Kidney capillary endothelial cell (primary cell): Measurements from ENCODE around the gene ROR2.
"Not testable (repeated sequence)": the region's sequence is repeated elsewhere in the genome, so short reads cannot be mapped to it uniquely, and the experiment has no call there.

Experiments
- DNase-seq: peaks from one replicate; pipeline ENCODE4 v3.0.0-alpha.2; 2018; ENCODE audit warnings: low spot score

The ROR2 gene

GRCh38 chr9:91678807-91679580 is 271.0 kb downstream of the ROR2 start:
- DNase-seq: no peak

GRCh38 chr9:91677822-91678436 is 272.1 kb downstream of the ROR2 start:
- DNase-seq: no peak

GRCh38 chr9:91677331-91677730 is 272.7 kb downstream of the ROR2 start:
- no peak for DNase-seq

DNA sequence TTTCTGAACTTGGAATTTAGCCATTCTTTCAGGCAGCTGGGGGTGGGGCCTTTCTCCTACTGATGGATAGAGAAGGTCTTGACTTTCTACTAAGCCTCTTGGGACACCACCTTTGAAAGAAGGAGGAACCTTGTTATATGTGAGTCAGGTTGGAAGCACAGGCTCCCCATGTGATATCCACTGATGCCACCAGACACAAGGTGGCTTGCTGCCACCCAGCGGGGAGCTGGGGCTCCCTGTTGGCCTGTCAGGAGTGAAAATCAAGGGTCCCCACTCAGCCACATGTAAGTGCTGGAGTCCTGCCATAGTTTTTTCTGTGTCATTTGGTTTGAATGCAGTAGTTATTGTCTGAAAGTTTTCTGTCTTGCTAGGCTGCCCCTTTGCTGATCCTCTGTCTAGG is 274.0 kb downstream of the ROR2 start:
- no peak for DNase-seq

DNA sequence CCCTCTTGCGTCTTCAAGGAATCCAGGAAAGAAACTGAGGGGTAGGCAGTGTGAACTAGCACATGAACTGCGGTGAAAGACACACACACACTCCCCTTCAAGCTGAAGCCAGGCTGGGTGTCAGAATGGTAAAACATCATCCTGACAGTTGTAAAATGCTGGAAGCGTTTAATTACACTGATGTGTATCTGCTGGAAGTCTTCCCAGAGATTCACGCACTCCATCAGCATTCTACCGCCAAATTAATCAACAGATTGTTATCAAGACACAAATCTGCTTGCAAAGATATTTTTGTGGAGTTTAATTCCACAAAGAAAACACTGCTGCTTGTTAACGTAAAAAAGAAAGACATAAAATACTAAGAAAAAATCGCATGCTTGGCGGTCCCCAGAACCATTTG is 285.4 kb downstream of the ROR2 start:
- no peak for DNase-seq

GRCh38 chr9:91663858-91664257 is 286.2 kb downstream of the ROR2 start:
- no peak for DNase-seq

- DNase-seq: no peak
These were observed 288.6 kb downstream of the ROR2 start for GRCh38 chr9:91661451-91661850.

DNA sequence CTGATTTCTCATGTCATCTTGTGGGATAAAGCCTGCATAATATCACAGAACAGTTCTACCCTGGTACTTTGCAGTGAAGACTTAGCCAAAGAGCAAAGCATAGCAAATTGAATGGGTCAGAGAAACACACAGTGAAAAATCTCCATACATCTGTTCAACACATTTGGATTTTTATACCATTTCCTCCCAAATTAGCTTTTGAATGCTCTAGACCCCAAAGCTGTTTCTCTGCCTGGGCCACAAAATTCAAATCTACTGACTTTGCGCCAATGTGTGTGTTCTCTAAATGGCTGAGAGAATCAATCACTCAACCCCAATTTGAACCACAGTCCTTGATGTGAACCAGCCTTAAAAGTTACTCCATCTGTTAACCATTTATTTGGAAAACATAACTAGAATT is 289.5 kb downstream of the ROR2 start:
- DNase-seq: no peak

- DNase-seq: peak; percentile 11
These were observed 290.2 kb downstream of the ROR2 start for GRCh38 chr9:91659529-91660495.

DNA sequence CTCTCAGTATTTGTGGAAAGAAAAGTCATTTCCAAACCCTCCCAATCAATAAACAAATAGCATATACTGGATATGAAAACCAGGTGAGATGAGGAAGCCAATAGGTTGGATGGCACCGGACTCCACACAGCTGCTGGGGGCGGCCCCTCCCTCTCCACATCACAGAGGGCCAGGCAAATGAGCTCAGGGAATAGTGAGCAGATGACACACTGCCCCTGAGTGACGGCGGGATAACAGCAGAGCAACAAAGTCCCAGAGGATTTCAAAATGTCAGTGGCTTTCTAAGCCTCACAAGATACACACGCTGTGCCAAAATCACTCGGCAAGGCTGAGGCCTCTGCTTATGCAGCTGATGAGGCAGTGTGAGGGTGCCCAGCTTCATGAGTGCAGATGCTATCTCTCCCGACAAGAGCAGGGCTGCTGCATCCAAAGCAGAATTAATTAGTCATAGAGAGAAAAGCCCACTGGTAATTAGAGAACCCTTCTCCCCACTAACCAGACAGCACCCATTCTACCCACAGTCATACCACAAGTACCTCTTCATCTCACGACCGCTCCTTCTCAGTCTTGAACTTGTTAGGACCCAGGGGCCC is 291.4 kb downstream of the ROR2 start:
- no peak for DNase-seq

GRCh38 chr9:91657501-91657900 is 292.5 kb downstream of the ROR2 start:
- DNase-seq: no peak

DNA sequence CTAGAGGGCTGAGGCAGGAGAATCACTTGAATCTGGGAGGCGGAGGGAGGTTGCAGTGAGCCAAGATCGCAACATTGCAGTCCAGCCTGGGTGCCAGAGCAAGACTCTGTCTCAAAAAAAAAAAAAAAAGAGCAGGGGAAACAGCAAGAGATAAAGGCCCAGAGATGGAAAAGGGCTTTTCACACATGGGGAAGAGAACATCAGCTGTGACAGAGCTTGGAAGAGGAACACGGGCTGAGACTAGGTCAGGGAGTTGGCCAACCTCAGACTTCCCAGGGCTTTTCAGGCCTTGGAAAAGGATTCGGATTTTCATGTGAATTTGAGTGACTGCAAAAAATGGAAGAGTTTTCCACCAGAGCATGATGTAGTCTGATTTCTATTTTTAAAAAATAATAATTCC is 294.4 kb downstream of the ROR2 start:
- DNase-seq: no peak

DNA sequence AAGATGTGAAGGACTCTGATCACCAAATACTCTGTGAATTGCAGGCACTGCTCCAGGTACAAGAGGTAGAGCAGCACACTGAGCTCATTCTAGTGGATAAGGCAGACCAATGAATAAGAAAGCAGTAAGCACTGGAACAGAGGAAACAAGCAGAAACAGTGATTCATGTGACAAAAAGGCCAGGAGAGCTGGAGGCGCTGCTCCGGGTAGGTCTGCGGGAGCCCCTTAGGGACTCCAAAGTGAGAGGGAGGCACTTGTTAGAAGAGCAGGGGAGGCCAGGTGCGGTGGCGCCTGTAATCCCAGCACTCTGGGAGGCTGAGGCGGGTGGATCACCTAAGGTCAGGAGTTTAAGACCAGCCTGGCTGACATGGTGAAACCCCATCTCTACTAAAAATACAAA is 294.8 kb downstream of the ROR2 start:
- DNase-seq: no peak

- no peak for DNase-seq
These were observed 295.5 kb downstream of the ROR2 start for GRCh38 chr9:91654527-91654926.

DNA sequence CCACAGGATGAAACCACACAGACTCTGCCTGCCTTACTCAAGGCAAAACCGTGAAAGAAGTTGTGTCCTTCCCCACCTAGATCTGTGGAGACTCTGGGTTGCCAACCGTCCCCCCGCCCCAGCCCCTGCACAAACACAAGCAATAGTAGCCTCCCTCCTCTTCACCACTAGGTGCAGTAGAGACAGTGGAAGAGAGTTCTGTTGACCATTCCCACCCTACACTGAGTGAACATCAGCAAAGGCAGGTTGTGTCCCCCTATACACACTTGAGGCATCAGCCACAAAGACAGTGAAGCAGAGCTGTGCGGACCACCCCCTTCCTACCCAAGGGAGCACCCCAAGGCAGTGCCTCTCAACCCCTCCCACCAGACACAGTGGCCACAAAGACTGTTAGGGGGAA is 302.7 kb downstream of the ROR2 start:
- DNase-seq: no peak

DNA sequence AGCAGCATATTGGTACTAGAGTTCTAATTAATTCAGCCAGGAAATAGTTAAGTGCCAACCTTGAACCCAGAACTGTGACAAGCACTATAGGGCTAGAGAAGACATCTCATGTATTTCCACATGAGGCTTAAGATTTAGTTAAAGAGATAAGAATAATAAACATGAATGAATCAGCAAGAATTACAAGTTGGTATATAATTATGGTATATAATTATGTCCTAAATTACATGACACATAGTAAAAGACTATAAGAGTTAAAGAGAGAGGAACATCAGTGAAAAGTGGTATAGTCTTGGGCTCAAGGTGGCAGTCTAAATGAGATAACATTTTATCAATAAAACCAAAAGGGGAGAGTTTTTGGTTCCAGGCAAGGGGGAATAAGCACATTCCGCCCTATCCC is 303.3 kb downstream of the ROR2 start:
- DNase-seq: no peak

DNA sequence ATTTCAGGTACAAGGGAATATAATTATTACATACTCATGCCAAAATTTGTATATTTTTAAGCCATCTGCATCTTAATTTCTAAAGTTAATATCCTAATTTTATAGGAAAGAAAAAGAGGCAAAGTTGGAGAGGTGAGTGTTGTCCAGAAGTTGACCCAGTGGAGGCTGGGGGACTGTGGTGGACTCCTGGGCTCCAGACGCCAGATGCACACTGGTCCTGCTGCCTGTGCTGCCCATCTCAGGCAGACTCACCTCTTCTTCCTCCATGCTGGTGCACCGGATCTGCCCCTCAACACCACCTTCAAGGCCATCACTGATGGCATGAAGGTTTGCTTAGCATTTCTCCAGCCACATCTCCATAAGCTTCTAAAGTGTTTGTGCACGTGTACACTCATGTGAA is 305.6 kb downstream of the ROR2 start:
- DNase-seq: no peak

GRCh38 chr9:91643481-91644077 is 306.4 kb downstream of the ROR2 start:
- DNase-seq: no peak

GRCh38 chr9:91642771-91643170 is 307.3 kb downstream of the ROR2 start:
- DNase-seq: no peak

DNA sequence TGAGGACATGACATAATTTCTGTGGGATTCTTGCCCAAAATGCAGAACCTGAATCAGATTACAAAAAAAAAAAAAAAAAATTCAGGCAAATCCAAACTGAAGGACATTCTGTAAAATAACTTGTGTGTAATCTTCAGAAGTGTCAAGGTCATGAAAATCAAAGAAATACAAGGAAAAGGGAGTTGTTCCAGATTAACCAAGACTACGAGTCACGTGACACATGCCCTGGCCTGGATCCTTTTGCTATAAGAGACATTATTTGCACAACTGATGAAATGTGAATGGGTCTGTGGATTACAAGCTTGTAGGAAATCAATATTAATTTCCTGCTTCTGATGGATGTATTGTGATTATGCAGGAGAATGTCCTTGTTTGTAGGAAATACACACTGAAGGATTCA is 309.6 kb downstream of the ROR2 start:
- no peak for DNase-seq

DNA sequence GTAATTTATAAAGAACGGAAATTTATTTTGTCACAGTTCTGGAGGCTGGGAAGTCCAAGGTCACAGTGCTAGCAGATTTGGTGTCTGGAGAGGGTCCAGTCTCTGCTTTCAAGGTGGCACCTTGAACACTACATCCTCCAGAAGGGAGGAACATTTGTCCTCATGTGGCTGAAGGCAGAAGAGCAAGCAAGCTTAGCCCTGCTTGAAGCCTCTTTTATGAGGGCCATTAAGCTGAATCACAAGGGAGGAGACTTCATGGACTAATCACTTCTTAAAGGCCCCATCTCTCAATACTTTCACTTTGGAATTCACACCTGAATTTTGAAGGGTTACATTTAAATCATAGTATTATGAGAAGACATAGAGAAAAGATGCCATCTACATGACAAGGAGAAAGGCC is 311.0 kb downstream of the ROR2 start:
- no peak for DNase-seq

- DNase-seq: not testable (repeated sequence)
These were observed 315.2 kb downstream of the ROR2 start for GRCh38 chr9:91634832-91635231.
